IMR-90 (cell line): ENCODE results near the gene VIPR2. TPM values are rescaled to one million over a fixed set of nuclear protein-coding genes. Genes with fewer than 3 reads are reported as not detected.

ENCODE experiments used
- ATAC-seq: fragments of 200-7000 bp; cut with Tn5 transposase; 2 replicates; pipeline ENCODE4 v1.9.1; 2020; ENCODE audit warnings: low read depth, mild to moderate bottlenecking, moderate library complexity
- BruUV-seq: library from RNA; stranded (reverse); fragments of 400-500 nt; replicated peaks from 2 replicates; lab custom pipeline; 2021; lab: Mats Ljungman, UMichigan
- CTCF ChIA-PET: fragments of 300-600 bp; formaldehyde crosslinking; extraction: SDS; loops from one replicate; lab custom pipeline; 2021; ENCODE audit warnings: antibody characterized with exemption; lab: Yijun Ruan, JAX
- POLR2A ChIA-PET: fragments of 300-600 bp; sonication (Branson Sonifier 250); formaldehyde crosslinking; loops from one replicate; lab custom pipeline; 2022; ENCODE audit warnings: antibody characterized with exemption; ENCODE audit not compliant: unreplicated experiment; lab: Charles Lee
- DNase-seq: peaks from one replicate; pipeline ENCODE4 v3.0.0; 2013
- H2AFZ ChIP-seq: replicated peaks from 2 replicates; pipeline ENCODE3; 2013; ENCODE audit warnings: low read length, mild to moderate bottlenecking; ENCODE audit not compliant: poor library complexity
- H2AK5ac ChIP-seq: 2 replicates; pipeline ENCODE4 v1.6.1; 2013; ENCODE audit warnings: low read depth, low read length, inconsistent platforms
- H2AK9ac ChIP-seq: replicated peaks from 2 replicates; pipeline ENCODE3; 2013; ENCODE audit warnings: mild to moderate bottlenecking, low read depth, low read length, moderate library complexity; ENCODE audit not compliant: poor library complexity
- H2BK120ac ChIP-seq: 2 replicates; pipeline ENCODE4 v1.6.1; 2013; ENCODE audit warnings: low read depth, low read length, inconsistent platforms
- H2BK15ac ChIP-seq: 3 replicates; pipeline ENCODE4 v1.6.1; 2013; ENCODE audit warnings: low read depth, low read length, inconsistent platforms
- H2BK20ac ChIP-seq: 2 replicates; pipeline ENCODE4 v1.6.1; 2013; ENCODE audit warnings: low read depth, mild to moderate bottlenecking, inconsistent platforms, low read length, moderate library complexity
- H2BK5ac ChIP-seq: 2 replicates; pipeline ENCODE4 v1.6.1; 2013; ENCODE audit warnings: mild to moderate bottlenecking, low read depth, low read length, inconsistent platforms; ENCODE audit not compliant: poor library complexity, severe bottlenecking
- H3K14ac ChIP-seq: replicated peaks from 2 replicates; pipeline ENCODE4 v1.6.1; 2013; ENCODE audit warnings: low read depth, low read length, inconsistent platforms
- H3K18ac ChIP-seq: 2 replicates; pipeline ENCODE4 v1.6.1; 2013; ENCODE audit warnings: low read depth, low read length, control low read depth
- H3K23ac ChIP-seq: 2 replicates; pipeline ENCODE4 v1.6.1; 2013; ENCODE audit warnings: low read depth, low read length, inconsistent platforms
- H3K27ac ChIP-seq: 2 replicates; pipeline ENCODE4 v1.5.1; 2013; ENCODE audit warnings: mild to moderate bottlenecking, control low read depth, low read length; ENCODE audit not compliant: insufficient read depth
- H3K27me3 ChIP-seq: 2 replicates; pipeline ENCODE4 v1.6.1; 2013; ENCODE audit warnings: low read length; ENCODE audit not compliant: control insufficient read depth, insufficient read depth
- H3K36me3 ChIP-seq: 2 replicates; pipeline ENCODE4 v1.6.1; 2013; ENCODE audit warnings: low read length, mixed read lengths; ENCODE audit not compliant: control insufficient read depth, insufficient read depth
- H3K4ac ChIP-seq: 2 replicates; pipeline ENCODE4 v1.6.1; 2013; ENCODE audit warnings: low read depth, low read length, inconsistent platforms
- H3K4me1 ChIP-seq: 2 replicates; pipeline ENCODE4 v1.6.1; 2013; ENCODE audit warnings: low read length, mixed read lengths; ENCODE audit not compliant: control insufficient read depth, insufficient read depth
- H3K4me2 ChIP-seq: 2 replicates; pipeline ENCODE4 v1.6.1; 2013; ENCODE audit warnings: low read depth, mild to moderate bottlenecking, control low read depth, low read length, moderate library complexity
- H3K4me3 ChIP-seq: 2 replicates; pipeline ENCODE4 v1.5.1; 2013; ENCODE audit warnings: low read depth, mild to moderate bottlenecking, control low read depth, low read length, moderate library complexity; ENCODE audit not compliant: insufficient read depth
- H3K56ac ChIP-seq: 2 replicates; pipeline ENCODE4 v1.6.1; 2013; ENCODE audit warnings: low read length, inconsistent platforms; ENCODE audit not compliant: insufficient read depth; ENCODE audit errors: extremely low read depth
- H3K79me1 ChIP-seq, 2 experiments: 2 replicates each; pipeline ENCODE4 v1.6.1; 2013; ENCODE audit warnings: low read length in 2 of 2, inconsistent platforms in 1 of 2, low read depth in 1 of 2
- H3K9ac ChIP-seq: 2 replicates; pipeline ENCODE4 v1.6.1; 2013; ENCODE audit warnings: low read depth, low read length, control low read depth
- H3K9me1 ChIP-seq: 2 replicates; pipeline ENCODE4 v1.6.1; 2013; ENCODE audit warnings: low read length, inconsistent platforms; ENCODE audit not compliant: insufficient read depth
- H3K9me3 ChIP-seq: 2 replicates; pipeline ENCODE4 v1.6.1; 2013; ENCODE audit warnings: low read length; ENCODE audit not compliant: control insufficient read depth, insufficient read depth
- H4K20me1 ChIP-seq: 2 replicates; pipeline ENCODE4 v1.6.1; 2013; ENCODE audit warnings: low read length, inconsistent platforms; ENCODE audit not compliant: insufficient read depth
- H4K5ac ChIP-seq: 2 replicates; pipeline ENCODE4 v1.6.1; 2013; ENCODE audit warnings: mild to moderate bottlenecking, low read depth, low read length, control low read depth
- H4K8ac ChIP-seq, 2 experiments: 2 replicates each; pipeline ENCODE4 v1.6.1; 2013; ENCODE audit warnings: low read depth in 2 of 2, low read length in 2 of 2, control low read depth in 1 of 2, inconsistent platforms in 1 of 2
- H4K91ac ChIP-seq: 2 replicates; pipeline ENCODE4 v1.6.1; 2013; ENCODE audit warnings: low read depth, low read length, inconsistent platforms; ENCODE audit not compliant: insufficient read depth
- CEBPB ChIP-seq: IDR thresholded peaks from 2 replicates; pipeline ENCODE4 v1.6.1; 2012; ENCODE audit warnings: low read depth, low read length, improper control_type of control experiment
- CTCF ChIP-seq: conservative IDR thresholded peaks from 2 replicates; pipeline ENCODE4 v1.5.1; 2012; ENCODE audit warnings: mild to moderate bottlenecking, low read depth, low read length, improper control_type of control experiment
- MAZ ChIP-seq: IDR thresholded peaks from 2 replicates; pipeline ENCODE4 v1.6.1; 2012; ENCODE audit warnings: low read depth, mild to moderate bottlenecking, low read length, improper control_type of control experiment, moderate library complexity, borderline replicate concordance
- MXI1 ChIP-seq: IDR thresholded peaks from 2 replicates; pipeline ENCODE4 v1.6.1; 2012; ENCODE audit warnings: low read depth, mild to moderate bottlenecking, low read length, moderate library complexity, borderline replicate concordance
- NFE2L2 ChIP-seq: fragments of 150-350 bp; IDR thresholded peaks from 2 replicates; pipeline ENCODE4 v1.6.1; 2016; ENCODE audit warnings: low read depth, mild to moderate bottlenecking, low read length
- POLR2A ChIP-seq: IDR thresholded peaks from 2 replicates; pipeline ENCODE4 v1.6.1; 2012; ENCODE audit warnings: mild to moderate bottlenecking, low read depth, low read length
- WGBS, 2 experiments: methylation state at CpG; one replicate each; pipeline versions ENCODE4 v1.1.5 to v1.1.7; 2013; ENCODE audit warnings: missing lambda C conversion rate in 2 of 2; ENCODE audit not compliant: insufficient read length in 1 of 2; ENCODE audit errors: extremely low coverage in 2 of 2; 5-methylcytosine and 5-hydroxymethylcytosine counted together
- dilution Hi-C: fragments of 300-500 bp; cut with HindIII; formaldehyde crosslinking; loops from one replicate; pipeline ENCODE4 v1.14.3; 2018; ENCODE audit warnings: low sequenced_read_pairs; ENCODE audit not compliant: unreplicated experiment
- in situ Hi-C: fragments of 300-500 bp; cut with MboI; formaldehyde crosslinking; loops from 3 replicates; pipeline ENCODE4 v1.14.3; 2019; ENCODE audit warnings: low sequenced_read_pairs, inconsistent platforms, mixed read lengths
- intact Hi-C: fragments of 100-400 bp; cut with micrococcal nuclease; formaldehyde crosslinking; loops from 2 replicates; pipeline ENCODE4 v1.10.0; 2022
- polyA plus RNA-seq, 3 experiments: library from polyadenylated mRNA; depleted of rRNA; stranded (reverse); fragments of >200 nt; gene quantifications; 2 replicates each; pipeline ENCODE4 v1.2.3, GENCODE V29; 2012; ENCODE audit warnings: low replicate concordance in 1 of 3
- total RNA-seq: library from RNA; depleted of rRNA; stranded (reverse); fragments of >200 nt; gene quantifications from 2 replicates; pipeline ENCODE4 v1.2.3, GENCODE V29; 2012
- TF ChIP-seq, protein P1 (sequence below): fragments of 150-350 bp; IDR thresholded peaks from 2 replicates; pipeline ENCODE4 v1.6.1; 2017; ENCODE audit warnings: mild to moderate bottlenecking, antibody characterized with exemption, low read length, low read depth

The VIPR2 gene
- total and polyA plus RNA-seq, 2 of the 4 experiments (the other 2 are of a cell fraction), result not detected

DNA sequence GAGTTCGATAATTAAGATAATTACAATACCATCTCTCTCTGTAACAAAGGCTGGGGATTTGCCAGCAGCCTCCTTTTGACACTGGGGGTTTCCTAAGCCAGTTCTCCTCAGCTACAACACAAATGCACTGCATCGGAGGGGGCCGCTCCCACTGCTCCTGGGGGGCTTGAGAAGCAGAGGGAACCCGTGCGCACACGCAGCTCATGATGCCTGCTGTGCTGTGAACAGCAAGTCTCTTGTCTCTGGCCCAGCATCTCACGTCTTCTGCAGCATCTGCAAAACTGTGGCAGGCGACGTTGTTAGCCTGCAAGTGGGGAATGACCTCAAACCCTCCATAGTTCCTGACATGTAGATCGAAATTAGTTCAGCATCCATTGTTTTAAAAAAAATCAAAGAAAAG is 5.5 kb downstream of the VIPR2 start:
- H3K9me1 ChIP-seq, result no peaks in the 10 kb centered on the region
- H3K27ac ChIP-seq, result no peak overlapping the region
- no peak overlapping the region for H2BK20ac ChIP-seq
- no peak overlapping the region for H2AK5ac ChIP-seq
- no peaks in the 10 kb centered on the region for H4K20me1 ChIP-seq
- no peaks in the 10 kb centered on the region for H3K36me3 ChIP-seq
- H2BK120ac ChIP-seq, result no peak overlapping the region
- H3K9ac ChIP-seq, result no peak overlapping the region
- in situ Hi-C loops, result no loop called here
- no peak overlapping the region for H3K23ac ChIP-seq
- H4K91ac ChIP-seq, result no peak overlapping the region
- H3K56ac ChIP-seq, result no peak overlapping the region
- H3K79me1 ChIP-seq, result no peaks in the 10 kb centered on the region
- BruUV-seq, result no TSS peak
- CTCF ChIA-PET, result no interaction called here
- no peak overlapping the region for H2BK15ac ChIP-seq
- dilution Hi-C loops, result no loop called here
- H2AK9ac ChIP-seq, result no peak overlapping the region
- no peak overlapping the region for H3K4ac ChIP-seq
- DNase-seq, result no peak
- H3K18ac ChIP-seq, result no peak overlapping the region
- ATAC-seq, result no peak
- peaks cover 14% of the 10 kb centered on the region for H3K9me3 ChIP-seq
- H3K4me1 ChIP-seq, result no peaks in the 10 kb centered on the region
- WGBS, 2 experiments, result 20% methylated on average over 1 of the region's 10 CpGs; no CpG with 5 or more reads in 1 of the 2 experiments
- H4K8ac ChIP-seq, result no peak overlapping the region
- no peak overlapping the region for H2BK5ac ChIP-seq
- no peak overlapping the region for H4K5ac ChIP-seq
- no peak overlapping the region for H3K4me2 ChIP-seq
- POLR2A ChIA-PET, result no interaction called here
- intact Hi-C loops, result no loop called here
- H3K14ac ChIP-seq, result no peak overlapping the region
- H3K27me3 ChIP-seq, result peaks cover 5% of the 10 kb centered on the region; the same call in 1 of the 2 replicates
- no peak overlapping the region for H3K4me3 ChIP-seq
- no peak overlapping the region for H2AFZ ChIP-seq
- no peak for TF ChIP-seq CEBPB
- no peak for TF ChIP-seq MAZ
- no peak for TF ChIP-seq CTCF
- no peak for TF ChIP-seq MXI1
- TF ChIP-seq POLR2A, result no peak
- TF ChIP-seq NFE2L2, result no peak
- TF ChIP-seq, protein P1, sequence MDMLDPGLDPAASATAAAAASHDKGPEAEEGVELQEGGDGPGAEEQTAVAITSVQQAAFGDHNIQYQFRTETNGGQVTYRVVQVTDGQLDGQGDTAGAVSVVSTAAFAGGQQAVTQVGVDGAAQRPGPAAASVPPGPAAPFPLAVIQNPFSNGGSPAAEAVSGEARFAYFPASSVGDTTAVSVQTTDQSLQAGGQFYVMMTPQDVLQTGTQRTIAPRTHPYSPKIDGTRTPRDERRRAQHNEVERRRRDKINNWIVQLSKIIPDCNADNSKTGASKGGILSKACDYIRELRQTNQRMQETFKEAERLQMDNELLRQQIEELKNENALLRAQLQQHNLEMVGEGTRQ, result no peak
